ENCODE results near the gene TRPV3.
"Not testable (repeated sequence)": the region's sequence is repeated elsewhere in the genome, so short reads cannot be mapped to it uniquely, and the experiment has no call there.

The TRPV3 gene

DNA sequence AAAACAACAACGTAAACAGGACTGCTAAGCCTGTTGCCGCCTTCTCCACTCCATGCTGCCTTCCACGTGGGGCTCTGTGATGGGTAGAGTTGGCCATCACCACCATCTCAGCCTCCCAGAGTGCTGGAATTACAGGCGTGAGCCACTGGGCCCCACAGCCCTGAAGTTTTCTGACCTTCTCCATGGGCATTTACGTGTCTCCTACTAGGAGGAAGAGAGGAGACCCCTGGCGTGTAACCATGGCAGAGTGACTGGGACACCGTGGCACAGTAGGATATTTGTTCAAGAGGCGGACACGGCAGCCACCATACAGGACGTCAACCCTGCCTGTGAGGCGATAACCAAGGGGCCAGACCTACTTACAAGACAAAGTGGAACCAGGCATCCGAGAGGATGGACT is 31.1 kb downstream of the TRPV3 start:
- TF ChIP-seq, protein P1, sequence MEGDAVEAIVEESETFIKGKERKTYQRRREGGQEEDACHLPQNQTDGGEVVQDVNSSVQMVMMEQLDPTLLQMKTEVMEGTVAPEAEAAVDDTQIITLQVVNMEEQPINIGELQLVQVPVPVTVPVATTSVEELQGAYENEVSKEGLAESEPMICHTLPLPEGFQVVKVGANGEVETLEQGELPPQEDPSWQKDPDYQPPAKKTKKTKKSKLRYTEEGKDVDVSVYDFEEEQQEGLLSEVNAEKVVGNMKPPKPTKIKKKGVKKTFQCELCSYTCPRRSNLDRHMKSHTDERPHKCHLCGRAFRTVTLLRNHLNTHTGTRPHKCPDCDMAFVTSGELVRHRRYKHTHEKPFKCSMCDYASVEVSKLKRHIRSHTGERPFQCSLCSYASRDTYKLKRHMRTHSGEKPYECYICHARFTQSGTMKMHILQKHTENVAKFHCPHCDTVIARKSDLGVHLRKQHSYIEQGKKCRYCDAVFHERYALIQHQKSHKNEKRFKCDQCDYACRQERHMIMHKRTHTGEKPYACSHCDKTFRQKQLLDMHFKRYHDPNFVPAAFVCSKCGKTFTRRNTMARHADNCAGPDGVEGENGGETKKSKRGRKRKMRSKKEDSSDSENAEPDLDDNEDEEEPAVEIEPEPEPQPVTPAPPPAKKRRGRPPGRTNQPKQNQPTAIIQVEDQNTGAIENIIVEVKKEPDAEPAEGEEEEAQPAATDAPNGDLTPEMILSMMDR (IDR thresholded peaks at IDR 0.05; ENCODE audit: control extremely low read depth, extremely low read depth, low read depth, missing control alignments): no peak
- DNase-seq (ENCODE audit: extremely low spot score): no peak
- ChIA-PET CTCF (interaction anchor here (1.5 kb wide), 1 partner anchor 10 kb away, joined by 3 read pairs; no protein-coding TSS in a partner anchor), POLR2A (no interaction called here)

DNA sequence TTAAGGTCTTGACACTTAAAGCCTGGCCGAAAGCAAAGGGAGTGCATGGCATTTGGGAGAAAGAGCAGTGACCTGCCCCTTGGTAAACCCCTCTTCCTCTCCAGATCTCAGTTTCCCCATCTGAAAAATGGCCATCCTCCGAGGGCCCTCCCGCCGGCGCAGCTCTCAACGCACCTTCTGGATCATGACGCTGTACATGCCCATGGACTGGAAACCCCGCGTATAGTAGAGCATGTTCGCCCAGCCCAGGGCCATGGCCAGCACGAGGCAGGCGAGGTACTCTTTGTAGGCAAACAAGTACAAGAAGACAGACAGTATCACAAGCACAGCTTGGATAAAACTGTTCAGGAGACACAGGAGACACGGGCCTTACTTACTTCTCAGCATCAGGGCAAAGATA is 33.6 kb downstream of the TRPV3 start:
- TF ChIP-seq, protein P1 (IDR thresholded peaks at IDR 0.05; ENCODE audit: control extremely low read depth, extremely low read depth, low read depth, missing control alignments): no peak
- no peak for DNase-seq (ENCODE audit: extremely low spot score)
- POLR2A ChIA-PET: no interaction called here
- CTCF ChIA-PET: no interaction called here

DNA sequence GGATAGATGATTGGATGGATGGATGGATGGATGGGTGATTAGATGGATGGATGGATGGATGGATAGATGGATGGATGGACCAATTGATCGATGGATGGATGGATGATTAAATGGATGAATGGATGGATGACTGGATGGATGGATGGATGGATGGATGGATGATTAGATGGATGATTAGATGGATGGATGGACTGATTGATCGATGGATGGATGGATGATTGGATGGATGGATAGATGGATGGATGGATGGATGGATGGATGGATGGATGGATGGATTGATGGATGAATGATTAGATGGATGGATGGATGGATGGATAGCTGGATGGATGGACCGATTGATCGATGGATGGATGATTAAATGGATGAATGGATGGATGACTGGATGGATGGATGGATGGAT is 38.1 kb downstream of the TRPV3 start:
- DNase-seq (ENCODE audit: extremely low spot score); CTCF ChIA-PET; POLR2A ChIA-PET: not testable (repeated sequence)

DNA sequence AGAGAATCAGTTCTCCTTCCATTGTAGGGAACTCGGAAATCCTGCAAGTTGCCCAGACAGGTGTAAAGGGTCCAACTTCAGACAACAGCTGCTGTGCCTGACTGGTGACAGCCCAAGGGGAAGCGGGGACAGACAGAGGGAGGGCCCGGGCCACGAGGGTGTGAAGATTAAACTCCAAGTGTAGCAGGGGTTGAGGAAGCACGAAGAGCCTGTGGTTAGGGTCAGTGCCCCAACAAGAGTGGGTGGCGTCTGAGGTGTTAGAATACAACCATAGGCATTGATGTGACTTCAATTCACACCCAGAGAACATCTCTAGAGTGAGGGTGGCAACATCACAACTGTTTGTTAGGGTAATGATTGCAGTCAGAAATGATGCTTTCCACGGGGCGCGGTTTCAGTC is 42.7 kb downstream of the TRPV3 start:
- ChIA-PET POLR2A (no interaction called here), CTCF (no interaction called here)

DNA sequence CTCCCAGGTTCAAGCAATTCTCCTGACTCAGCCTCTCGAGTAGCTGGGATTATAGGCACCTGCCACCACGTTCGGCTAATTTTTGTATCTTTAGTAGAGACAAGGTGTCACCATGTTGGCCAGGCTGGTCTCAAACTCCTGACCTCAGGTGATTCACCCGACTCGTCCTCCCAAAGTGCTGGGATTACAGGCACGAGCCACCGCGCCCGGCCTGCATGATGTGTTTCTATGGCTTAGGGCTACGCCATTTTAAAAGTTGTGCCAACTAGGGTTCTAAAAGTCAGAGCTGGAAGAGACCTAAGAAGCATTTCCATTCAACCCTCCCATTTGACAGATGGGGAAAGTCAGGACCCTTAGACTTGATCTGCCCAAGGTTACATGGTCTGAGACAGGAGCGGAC is 43.4 kb downstream of the TRPV3 start:
- DNase-seq (ENCODE audit: extremely low spot score); CTCF ChIA-PET; POLR2A ChIA-PET: not testable (repeated sequence)

More for the DNA sequence above, 42.7 kb downstream of the TRPV3 start:
- TF ChIP-seq, protein P1 (IDR thresholded peaks at IDR 0.05; ENCODE audit: control extremely low read depth, extremely low read depth, low read depth, missing control alignments): no peak
- no peak for DNase-seq (ENCODE audit: extremely low spot score)

DNA sequence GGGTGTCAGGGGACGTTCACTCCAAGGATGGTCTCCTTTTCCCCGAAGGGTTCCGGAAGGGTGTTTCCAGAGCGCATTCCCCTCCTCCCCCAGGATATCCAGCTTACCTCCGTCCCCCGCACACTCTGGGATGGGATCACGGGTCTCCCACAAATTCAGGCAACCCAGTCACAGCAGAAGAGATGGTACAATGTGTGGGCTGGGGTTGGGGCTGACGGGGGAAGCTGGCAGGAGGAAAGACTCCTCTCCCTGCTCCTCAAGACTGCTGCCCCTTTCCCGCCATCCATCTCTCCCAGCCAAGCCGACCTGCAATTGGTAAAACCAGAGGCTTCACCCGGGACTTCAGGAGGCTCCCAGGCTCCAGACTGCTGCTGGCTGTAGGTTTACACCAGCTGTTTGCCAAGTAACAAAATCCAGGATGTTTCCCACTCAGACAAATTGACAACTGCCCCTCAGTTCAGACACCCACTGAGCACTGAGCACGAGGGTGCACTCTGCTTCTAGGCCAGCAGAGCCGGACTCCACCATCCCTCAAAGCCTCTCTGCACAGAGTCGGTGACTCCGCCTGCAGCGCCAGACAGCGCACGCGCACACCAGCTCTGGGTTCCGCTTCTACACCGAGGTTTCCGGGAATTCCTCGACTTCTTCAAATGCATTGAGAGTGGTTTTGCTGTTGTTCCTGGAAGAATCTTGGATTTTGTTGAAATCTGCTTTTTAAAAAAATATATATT is 44.1 kb downstream of the TRPV3 start:
- ChIA-PET CTCF (interaction anchor here (1.1 kb wide), 1 partner anchor 10 kb away, joined by 3 read pairs; no protein-coding TSS in a partner anchor), POLR2A (no interaction called here)
- TF ChIP-seq, protein P1 (IDR thresholded peaks at IDR 0.05; ENCODE audit: control extremely low read depth, extremely low read depth, low read depth, missing control alignments): no peak
- no peak for DNase-seq (ENCODE audit: extremely low spot score)

DNA sequence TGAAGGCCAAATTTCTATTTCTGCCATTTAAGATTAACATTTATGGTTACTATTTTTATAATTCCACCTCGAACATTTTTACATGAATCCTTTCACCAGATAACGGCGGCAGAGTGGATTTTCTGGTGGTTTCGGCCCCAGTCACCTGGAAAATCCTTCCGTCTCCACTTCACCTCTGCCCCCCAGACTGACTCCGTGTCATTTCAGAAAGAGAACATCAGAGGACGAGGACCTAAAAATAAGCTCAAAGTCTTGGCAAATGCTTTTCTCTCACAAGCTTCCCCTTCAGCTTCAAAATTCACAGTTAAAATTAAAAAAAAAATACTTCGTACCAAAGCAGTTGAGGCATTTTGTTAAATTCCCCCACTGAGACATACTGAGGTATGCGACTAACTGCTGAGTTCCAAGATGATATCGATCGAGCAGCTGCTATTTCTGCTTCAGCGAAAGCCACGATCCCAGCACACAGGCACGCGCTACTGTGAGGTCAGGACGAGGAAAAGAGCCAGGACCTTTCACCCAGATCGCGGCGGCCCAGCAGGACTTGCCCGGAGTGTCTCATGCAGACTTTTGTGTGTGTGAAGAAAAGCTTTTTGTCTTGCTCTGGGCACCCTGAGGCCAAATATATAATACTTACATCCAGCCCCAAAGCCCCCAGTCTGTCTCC is 45.0 kb downstream of the TRPV3 start:
- POLR2A ChIA-PET: no interaction called here
- CTCF ChIA-PET: interaction anchor here (1.1 kb wide), 1 partner anchor 10 kb away, joined by 3 read pairs; no protein-coding TSS in a partner anchor
- no peak for DNase-seq (ENCODE audit: extremely low spot score)
- TF ChIP-seq, protein P1 (IDR thresholded peaks at IDR 0.05; ENCODE audit: control extremely low read depth, extremely low read depth, low read depth, missing control alignments): no peak

Measured in GM10248 (cell line).